HG02981 (cell line): Measurements from ENCODE around the gene ANAPC2.
"Not testable (repeated sequence)": the region's sequence is repeated elsewhere in the genome, so short reads cannot be mapped to it uniquely, and the experiment has no call there.

Source experiments
- ATAC-seq: cut with Tn5 transposase; IDR thresholded peaks from one replicate; pipeline ENCODE4 v1.9.1; 2021; ENCODE audit warnings: mild to moderate bottlenecking, moderate library complexity; ENCODE audit not compliant: unreplicated experiment

ANAPC2 gene

GRCh38 chr9:137149363-137149762, 39.0 kb downstream of the ANAPC2 start:
- ATAC-seq, result no peak

- no peak for ATAC-seq
These were observed 39.7 kb downstream of the ANAPC2 start for GRCh38 chr9:137148661-137149060.

- ATAC-seq, result no peak
These were observed 40.1 kb downstream of the ANAPC2 start for GRCh38 chr9:137148242-137148641.

DNA sequence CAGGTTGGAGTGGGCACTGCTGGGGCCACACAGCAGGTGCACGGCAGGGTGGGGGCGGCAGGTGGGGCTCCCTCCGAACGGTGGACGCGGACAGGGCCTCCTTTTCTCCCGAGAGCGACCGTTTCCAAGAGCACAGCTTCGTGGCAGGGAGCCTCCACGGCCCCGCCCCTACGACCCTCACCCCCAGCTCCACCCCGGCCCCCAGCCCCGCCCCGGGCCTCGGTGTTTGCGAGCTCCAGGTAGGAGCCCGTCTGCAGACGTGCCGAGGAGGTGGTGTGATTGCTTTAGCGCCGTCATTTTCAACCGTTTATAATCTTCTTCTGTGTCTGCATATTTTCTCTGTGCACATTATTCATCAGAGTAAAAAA, 40.6 kb downstream of the ANAPC2 start:
- no peak for ATAC-seq

- no peak for ATAC-seq
These were observed 41.1 kb downstream of the ANAPC2 start for GRCh38 chr9:137147091-137147792.

GRCh38 chr9:137146527-137146918, 41.8 kb downstream of the ANAPC2 start:
- no peak for ATAC-seq

- ATAC-seq, result no peak
These were observed 42.4 kb downstream of the ANAPC2 start for GRCh38 chr9:137145731-137146526.

DNA sequence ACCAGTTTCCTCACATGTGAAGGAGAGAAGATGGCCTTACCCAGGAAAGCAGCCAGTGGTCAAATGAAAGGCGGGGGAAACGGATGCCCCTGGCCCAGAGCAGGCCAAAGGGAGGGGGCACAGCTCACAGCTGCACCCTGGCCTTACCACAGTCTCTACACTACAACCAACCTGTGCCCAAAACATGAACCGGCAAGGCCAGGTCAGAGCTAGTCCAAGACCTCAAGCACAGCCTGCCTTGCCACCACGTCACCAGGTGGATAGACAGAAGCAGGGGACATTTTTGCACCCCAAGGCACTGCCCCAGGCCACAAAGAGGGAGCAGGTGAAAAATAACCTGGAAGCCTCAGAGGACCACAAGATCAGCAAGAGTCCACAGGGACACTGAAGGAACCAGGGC, 44.9 kb downstream of the ANAPC2 start:
- ATAC-seq, result no peak

- ATAC-seq, result no peak
These were observed 46.1 kb downstream of the ANAPC2 start for GRCh38 chr9:137141976-137142936.

GRCh38 chr9:137141050-137141810, 47.1 kb downstream of the ANAPC2 start:
- no peak for ATAC-seq

DNA sequence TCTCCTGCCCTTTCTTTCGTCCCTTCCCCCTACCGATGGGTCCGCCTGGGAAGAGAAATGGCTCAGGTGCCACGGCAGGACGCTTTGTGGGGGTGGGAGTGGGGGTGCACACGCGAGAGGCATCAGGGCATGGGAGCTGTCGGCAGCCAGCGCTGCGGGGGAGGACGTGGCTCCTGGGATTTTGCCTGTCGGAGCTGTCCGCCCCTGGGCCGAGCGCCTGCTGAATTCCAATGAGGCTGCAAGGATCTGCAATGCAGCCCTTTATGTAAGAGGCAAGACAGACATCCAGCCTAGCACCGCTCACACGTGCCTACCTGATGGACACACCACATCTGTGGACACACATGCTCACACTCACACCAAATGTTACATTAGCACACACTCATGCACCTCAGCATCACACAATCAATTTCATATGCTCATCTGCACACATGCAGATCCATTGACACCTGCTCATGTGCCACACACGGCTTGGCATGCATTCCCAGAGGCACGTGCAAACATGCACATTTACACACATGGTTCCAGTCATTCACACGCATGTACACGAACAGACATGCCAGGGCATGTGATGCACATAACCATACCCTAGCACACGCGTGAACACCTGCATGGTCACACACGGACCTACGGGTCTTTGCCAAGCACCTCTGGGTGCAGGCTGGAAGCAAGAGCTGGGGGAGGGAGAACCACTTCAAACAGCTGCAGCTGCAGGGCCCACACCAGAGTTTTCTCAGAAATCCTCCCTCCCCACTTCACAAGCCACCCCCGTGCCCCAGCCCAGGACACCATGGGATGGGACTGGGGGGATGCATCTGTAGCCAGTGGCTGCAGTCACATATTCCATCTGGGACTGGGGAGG, 48.0 kb downstream of the ANAPC2 start:
- ATAC-seq, result no peak

DNA sequence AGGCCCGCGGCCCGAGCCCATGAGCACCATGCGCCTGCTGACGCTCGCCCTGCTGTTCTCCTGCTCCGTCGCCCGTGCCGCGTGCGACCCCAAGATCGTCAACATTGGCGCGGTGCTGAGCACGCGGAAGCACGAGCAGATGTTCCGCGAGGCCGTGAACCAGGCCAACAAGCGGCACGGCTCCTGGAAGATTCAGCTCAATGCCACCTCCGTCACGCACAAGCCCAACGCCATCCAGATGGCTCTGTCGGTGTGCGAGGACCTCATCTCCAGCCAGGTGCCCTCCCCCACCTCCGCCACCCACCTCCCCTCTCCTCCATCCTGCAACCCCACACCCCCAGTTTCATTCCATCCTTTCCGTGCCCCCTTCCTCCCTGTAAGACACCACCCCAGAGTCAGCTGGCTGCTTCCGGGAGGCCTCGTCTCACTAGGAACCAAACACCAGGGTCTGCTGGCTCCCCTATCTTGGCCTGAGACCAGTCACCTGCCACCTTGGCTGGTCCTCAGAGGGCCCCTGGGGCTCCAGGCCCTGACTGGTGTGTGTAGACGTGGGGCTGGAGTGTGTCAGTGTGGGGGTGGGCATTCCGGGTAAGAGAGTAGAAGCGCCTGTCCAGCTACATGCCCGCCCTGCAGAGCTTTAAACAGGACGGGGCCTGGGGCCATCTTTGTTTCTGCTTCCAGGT, 48.8 kb downstream of the ANAPC2 start:
- ATAC-seq, result no peak

DNA sequence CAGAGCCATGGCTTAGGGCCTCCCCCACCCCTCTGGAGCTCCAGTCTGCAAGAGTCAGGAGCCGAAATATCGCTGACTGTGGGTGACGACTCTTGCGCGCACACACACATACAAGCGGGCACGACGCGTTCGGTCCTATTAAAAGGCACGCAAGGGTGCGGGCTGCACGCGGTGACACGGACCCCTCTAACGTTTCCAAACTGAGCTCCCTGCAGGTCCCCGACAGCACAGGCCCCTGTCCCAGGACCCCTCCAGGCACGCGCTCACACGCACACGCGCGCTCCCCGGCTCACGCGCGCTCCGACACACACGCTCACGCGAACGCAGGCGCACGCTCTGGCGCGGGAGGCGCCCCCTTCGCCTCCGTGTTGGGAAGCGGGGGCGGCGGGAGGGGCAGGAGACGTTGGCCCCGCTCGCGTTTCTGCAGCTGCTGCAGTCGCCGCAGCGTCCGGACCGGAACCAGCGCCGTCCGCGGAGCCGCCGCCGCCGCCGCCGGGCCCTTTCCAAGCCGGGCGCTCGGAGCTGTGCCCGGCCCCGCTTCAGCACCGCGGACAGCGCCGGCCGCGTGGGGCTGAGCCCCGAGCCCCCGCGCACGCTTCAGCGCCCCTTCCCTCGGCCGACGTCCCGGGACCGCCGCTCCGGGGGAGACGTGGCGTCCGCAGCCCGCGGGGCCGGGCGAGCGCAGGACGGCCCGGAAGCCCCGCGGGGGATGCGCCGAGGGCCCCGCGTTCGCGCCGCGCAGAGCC, 49.5 kb downstream of the ANAPC2 start, which contains the start of gene GRIN1:
GRIN1 (plus strand) TSS at position 433 of the 746 bp plus-strand sequence. CDS start 333 bp downstream, outside the sequence.
- ATAC-seq, result no peak

DNA sequence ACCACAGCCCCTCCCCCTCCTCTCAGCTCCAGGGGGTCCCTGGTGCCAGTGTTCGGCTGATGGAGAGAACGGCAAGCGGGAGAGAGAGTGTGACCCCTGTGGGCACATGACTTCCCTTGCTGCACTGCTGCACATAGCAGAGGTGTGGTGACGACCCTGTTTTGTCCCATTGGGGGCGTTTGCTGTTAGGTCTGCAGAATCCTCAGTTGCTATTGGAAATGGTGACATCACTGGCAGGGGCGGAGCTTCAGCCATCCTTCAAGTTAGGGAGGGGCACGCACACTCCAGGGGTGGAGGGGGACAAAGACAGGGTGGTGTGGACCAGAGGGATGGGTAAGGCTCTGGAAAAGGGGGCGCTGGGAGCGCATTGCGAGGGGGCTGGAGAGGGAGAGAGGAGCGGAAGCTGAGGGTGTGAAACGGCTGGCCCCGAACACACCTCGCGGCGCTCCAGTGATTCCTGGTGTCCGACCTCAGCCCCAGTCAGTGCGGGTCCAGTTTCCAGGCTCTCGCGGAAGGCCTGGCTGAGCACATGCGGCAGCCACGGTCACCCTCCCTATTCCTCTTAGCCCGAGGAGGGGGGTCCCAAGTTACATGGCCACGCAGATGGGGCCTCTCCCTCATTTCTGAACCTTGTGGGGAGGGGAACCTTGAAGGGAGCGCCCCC, 50.2 kb downstream of the ANAPC2 start:
- no peak for ATAC-seq

DNA sequence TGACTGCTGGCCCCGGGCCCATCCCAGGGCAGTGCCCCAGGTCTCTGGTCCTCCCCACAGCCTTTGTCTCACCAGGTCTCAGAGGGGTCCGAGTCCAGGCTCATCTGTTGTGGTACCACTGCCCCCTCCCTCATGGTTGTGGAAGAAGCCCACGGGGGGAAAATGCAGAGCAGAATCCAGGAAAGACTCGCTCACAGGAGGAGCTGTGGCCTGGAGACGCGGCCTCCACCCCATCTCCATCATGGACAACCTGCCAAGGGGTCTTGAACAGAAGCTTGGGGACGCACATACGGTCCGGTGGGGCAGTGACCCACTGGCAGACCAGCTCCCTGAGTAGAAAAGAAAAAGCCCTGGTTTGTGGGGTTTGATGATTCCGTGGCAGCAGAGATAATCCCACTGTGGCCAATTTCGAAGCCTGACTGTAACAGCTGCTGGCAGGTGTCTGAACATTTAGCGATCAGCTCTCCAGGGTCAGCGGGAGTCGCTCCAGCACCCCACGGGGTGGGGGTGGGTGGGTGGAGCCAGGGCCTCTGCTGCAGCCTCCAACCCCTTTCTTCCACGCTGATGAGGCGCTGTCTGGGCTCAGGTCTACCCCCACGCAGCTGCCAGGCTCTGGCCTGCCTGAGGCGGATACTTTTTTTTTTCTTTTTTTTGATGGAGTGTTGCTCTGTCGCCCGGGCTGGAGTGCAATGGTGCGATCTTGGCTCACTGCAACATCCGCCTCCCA, 51.3 kb downstream of the ANAPC2 start:
- ATAC-seq, result no peak

DNA sequence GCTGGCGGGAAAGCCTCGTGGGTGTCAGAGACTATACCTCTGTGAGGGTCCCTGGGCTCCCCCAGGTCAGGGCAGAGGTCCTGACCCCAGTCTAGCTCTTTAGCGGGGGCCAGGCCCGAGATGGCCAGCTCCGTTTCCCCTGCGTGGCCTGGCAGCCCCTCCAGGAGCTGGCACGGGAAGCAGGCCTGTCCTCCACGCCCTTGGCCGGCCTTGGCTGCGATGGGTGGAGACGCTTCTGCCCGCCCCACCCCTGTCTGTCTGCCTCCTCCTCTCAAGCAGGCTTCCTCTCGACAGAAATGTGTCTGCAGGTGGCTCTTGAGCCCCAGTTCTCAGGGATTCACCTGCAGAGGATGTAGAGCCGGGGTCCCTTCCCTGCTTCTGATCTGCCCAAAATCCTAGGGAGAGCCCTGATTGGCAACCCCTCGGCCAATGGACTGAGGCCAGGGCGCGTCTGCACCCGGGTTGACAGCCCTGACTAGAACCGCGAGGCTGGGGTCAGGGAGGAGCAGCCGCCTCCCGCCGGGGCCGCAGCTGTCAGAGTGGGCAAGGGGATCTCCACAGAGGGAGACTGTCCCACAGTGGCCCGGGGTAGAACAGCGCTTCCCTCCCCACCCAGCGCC, 52.0 kb downstream of the ANAPC2 start:
- ATAC-seq, result no peak

DNA sequence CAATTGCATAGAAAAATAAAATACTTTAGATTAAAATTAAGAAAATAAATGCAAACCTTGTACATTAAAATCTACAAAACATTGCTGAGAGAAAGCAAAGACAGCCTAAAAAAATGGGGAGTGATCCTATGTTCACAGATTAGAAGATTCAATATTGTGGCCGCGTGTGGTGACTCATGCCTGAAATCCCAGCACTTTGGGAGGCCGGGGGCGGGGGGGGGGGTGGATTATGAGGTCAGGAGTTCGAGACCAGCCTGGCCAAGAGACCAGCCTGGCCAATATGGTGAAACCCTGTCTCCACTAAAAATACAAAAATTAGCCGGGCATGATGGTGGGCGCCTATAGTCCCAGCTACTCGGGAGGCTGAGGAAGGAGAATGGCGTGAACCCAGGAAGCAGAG, 53.2 kb downstream of the ANAPC2 start:
- ATAC-seq, result not testable (repeated sequence)
